ENCODE data around the gene SETBP1. TPM values are rescaled to one million over a fixed set of nuclear protein-coding genes. Genes with fewer than 3 reads are reported as not detected.

The SETBP1 gene
- total RNA-seq, 1 donor from 2014 or later: 72.8 TPM

- H3K4me1 Mint-ChIP-seq: peaks cover 68% of the 10 kb centered on the region
- no peaks in the 10 kb centered on the region for H3K27me3 Mint-ChIP-seq
- H3K27ac Mint-ChIP-seq: peak overlapping the region; percentile 27
Observed at GRCh38 chr18:44742718-44743311, 62.1 kb downstream of the SETBP1 start.

DNA sequence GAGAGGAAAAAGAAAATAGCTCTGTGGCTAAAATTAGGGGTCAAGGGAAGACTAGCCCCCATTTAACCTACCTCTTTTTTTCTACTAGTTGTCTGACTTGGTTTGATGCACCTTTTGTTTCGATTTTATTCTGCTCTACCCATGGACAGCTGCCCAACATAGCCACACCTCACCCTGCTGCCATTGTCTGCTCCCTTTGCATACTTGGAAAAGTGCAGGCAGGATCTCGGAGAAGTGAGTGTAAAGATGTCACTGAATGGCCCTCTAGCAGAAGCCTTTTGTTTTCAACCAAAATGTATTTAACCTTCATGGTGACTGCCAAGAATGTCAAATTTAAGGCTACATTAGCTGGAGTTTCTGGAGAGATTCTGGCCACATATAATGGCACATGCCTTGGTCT is 62.9 kb downstream of the SETBP1 start:
- Mint-ChIP-seq H3K36me3 (ENCODE audit: low read depth) (peaks cover 32% of the 10 kb centered on the region), H3K4me3 (no peak overlapping the region), H3K9me3 (no peaks in the 10 kb centered on the region), H3K4me1 (peaks cover 72% of the 10 kb centered on the region), H3K27ac (peak overlapping the region; percentile 27), H3K27me3 (no peaks in the 10 kb centered on the region)
- POLR2A ChIA-PET: interaction anchor here (0.7 to 1.5 kb wide), 5 partner anchors 12 to 109 kb away, joined by 3 to 5 read pairs (median 3); no protein-coding TSS in a partner anchor
- TF ChIP-seq CTCF (IDR thresholded peaks at IDR 0.05): no peak
- intact Hi-C loops (cut with micrococcal nuclease): loop anchor here (1.0 kb wide), 1 partner anchor 8 kb away; no protein-coding TSS in a partner anchor
- DNase-seq: no peak
- no peak for ATAC-seq (ENCODE audit: low read depth)
- CTCF ChIA-PET: interaction anchor here (0.8 kb wide), 1 partner anchor 10 kb away, joined by 3 read pairs; no protein-coding TSS in a partner anchor

More at GRCh38 chr18:44742718-44743311, 62.1 kb downstream of the SETBP1 start:
- Mint-ChIP-seq H3K36me3 (ENCODE audit: low read depth) (peaks cover 33% of the 10 kb centered on the region), H3K9me3 (no peaks in the 10 kb centered on the region), H3K4me3 (no peak overlapping the region)
- ATAC-seq (ENCODE audit: low read depth): no peak
- no peak for DNase-seq
- POLR2A ChIA-PET: interaction anchor here (0.6 to 1.5 kb wide), 6 partner anchors 12 to 110 kb away, joined by 3 to 5 read pairs (median 4); no protein-coding TSS in a partner anchor
- no peak for TF ChIP-seq CTCF (IDR thresholded peaks at IDR 0.05)
- CTCF ChIA-PET: interaction anchor here (0.8 kb wide), 1 partner anchor 11 kb away, joined by 3 read pairs; no protein-coding TSS in a partner anchor
- intact Hi-C loops (cut with micrococcal nuclease): loop anchor here (1.0 kb wide), 1 partner anchor 8 kb away; no protein-coding TSS in a partner anchor

DNA sequence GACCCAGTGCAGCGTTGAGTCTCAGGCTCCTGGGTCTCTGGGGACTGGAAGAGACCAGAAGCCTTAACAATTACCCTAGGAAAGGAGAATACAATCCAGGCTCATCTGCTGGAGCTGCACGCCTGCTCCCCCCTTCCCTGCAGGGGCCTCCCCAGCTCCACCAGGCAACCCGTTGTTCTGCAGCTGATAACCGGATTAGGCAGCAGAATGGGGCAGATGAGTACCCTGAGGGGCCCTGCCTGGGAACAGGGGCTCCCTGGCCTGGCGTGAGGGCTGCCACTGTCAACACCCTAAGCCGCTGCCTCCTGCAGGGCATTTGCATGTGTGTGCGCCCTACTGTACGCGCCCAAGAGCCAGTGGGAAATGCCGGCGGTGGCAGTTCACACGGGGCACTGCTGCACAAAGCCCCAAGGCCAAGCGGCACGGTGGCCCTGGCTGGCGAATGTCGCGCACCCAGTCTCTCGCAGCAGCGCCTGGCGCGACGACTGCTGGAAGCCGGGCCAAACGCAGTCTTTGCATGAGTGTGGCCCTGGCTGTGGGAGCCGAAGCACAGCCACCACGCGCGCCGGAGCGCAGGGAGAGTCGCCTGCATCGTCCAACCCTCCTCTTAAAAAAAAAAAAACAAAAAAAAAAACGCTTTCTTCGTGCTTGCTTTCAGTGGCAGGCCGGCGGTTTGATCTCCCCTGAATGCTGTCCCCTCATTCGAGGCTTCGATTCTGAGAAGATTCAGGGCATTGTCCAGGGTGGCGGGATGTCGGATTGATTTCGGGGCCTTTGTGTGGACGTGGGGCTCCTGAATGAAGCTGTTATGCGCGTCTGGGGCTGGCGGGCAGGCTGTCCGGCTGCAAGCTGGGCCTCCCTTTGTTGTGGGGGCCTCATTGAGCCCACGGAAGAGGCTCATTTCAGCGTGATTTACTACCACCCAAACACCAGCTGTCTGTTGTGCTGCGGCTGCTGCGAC is 63.8 kb downstream of the SETBP1 start:
- H3K27me3 Mint-ChIP-seq: no peaks in the 10 kb centered on the region
- intact Hi-C loops (cut with micrococcal nuclease): no loop called here
- POLR2A ChIA-PET: interaction anchor here (0.7 to 1.2 kb wide), 2 partner anchors 14 to 62 kb away, joined by 3 to 4 read pairs; no protein-coding TSS in a partner anchor
- no peak for DNase-seq
- no peaks in the 10 kb centered on the region for H3K9me3 Mint-ChIP-seq
- ATAC-seq (ENCODE audit: low read depth): no peak
- no peak overlapping the region for H3K4me3 Mint-ChIP-seq
- peaks cover 80% of the 10 kb centered on the region for H3K4me1 Mint-ChIP-seq
- H3K36me3 Mint-ChIP-seq (ENCODE audit: low read depth): peaks cover 27% of the 10 kb centered on the region
- TF ChIP-seq CTCF (IDR thresholded peaks at IDR 0.05): no peak
- CTCF ChIA-PET: no interaction called here
- no peak overlapping the region for H3K27ac Mint-ChIP-seq

- ChIA-PET POLR2A (interaction anchor here (0.6 to 2.0 kb wide), 4 partner anchors 14 to 306 kb away, joined by 3 to 5 read pairs (median 3); partner anchors contain the start of gene SETBP1), CTCF (interaction anchor here (1.2 kb wide), 1 partner anchor 19 kb away, joined by 4 read pairs; no protein-coding TSS in a partner anchor)
- Mint-ChIP-seq H3K27me3 (no peaks in the 10 kb centered on the region), H3K36me3 (ENCODE audit: low read depth) (peaks cover 12% of the 10 kb centered on the region), H3K27ac (peak overlapping the region; percentile 50), H3K4me1 (peaks cover 87% of the 10 kb centered on the region), H3K9me3 (no peaks in the 10 kb centered on the region), H3K4me3 (no peak overlapping the region)
- DNase-seq (no peak), ATAC-seq (ENCODE audit: low read depth) (no peak)
- TF ChIP-seq CTCF (IDR thresholded peaks at IDR 0.05): no peak
- intact Hi-C loops (cut with micrococcal nuclease): no loop called here
Observed at GRCh38 chr18:44747157-44747556, 66.5 kb downstream of the SETBP1 start.
